CD14-positive monocyte (primary cell): ENCODE results near the gene FAAP100. TPM values are rescaled to one million over a fixed set of nuclear protein-coding genes. Genes with fewer than 3 reads are reported as not detected.

ENCODE experiments used
- DNase-seq, 3 donors: peaks; one replicate each; pipeline ENCODE4 v3.0.0-alpha.2; 2011 to 2022
- H2AFZ ChIP-seq: 2 replicates; pipeline ENCODE4 v1.6.0; 2012; ENCODE audit warnings: mild to moderate bottlenecking, low read depth, low read length, inconsistent platforms; ENCODE audit not compliant: insufficient read depth, poor library complexity, severe bottlenecking
- H3K27ac ChIP-seq, 2 donors: 1 replicate in 1 of 2; 2 replicates in 1 of 2; pipeline ENCODE4 v1.5.1; 2012 to 2013; ENCODE audit warnings: low read length in 2 of 2, control low read depth in 1 of 2, inconsistent platforms in 1 of 2, low read depth in 1 of 2, mild to moderate bottlenecking in 1 of 2
- H3K27me3 ChIP-seq, 2 donors: one replicate each; pipeline versions ENCODE4 v1.6.0 to v1.6.1; 2011 to 2013; ENCODE audit warnings: low read length in 2 of 2; ENCODE audit not compliant: control insufficient read depth in 2 of 2, insufficient read depth in 2 of 2
- H3K36me3 ChIP-seq, 2 donors: replicated peaks in 1 of 2; 1 replicate in 1 of 2; 2 replicates in 1 of 2; pipeline versions ENCODE4 v1.5.1 to v1.6.1; 2012 to 2013; ENCODE audit warnings: low read length in 2 of 2, control low read depth in 1 of 2, inconsistent platforms in 1 of 2, mild to moderate bottlenecking in 1 of 2; ENCODE audit not compliant: insufficient read depth in 2 of 2, control insufficient read depth in 1 of 2
- H3K4me1 ChIP-seq, 2 donors: 1 replicate in 1 of 2; 2 replicates in 1 of 2; pipeline versions ENCODE4 v1.5.1 to v1.6.1; 2012 to 2013; ENCODE audit warnings: low read length in 2 of 2, control low read depth in 1 of 2, inconsistent platforms in 1 of 2, mild to moderate bottlenecking in 1 of 2, moderate library complexity in 1 of 2; ENCODE audit not compliant: insufficient read depth in 2 of 2, control insufficient read depth in 1 of 2
- H3K4me2 ChIP-seq: replicated peaks from 2 replicates; pipeline ENCODE3; 2012; ENCODE audit warnings: low read length, moderate library complexity, mild to moderate bottlenecking; ENCODE audit not compliant: poor library complexity, severe bottlenecking; ENCODE audit errors: extremely low read depth
- H3K4me3 ChIP-seq, 3 experiments: fragments of 200-600 bp in 1 of 3; sonication (generic) in 1 of 3; replicated peaks in 1 of 3; 1 replicate in 2 of 3; 2 replicates in 1 of 3; pipeline ENCODE4 v1.5.1; 2011 to 2013; ENCODE audit warnings: low read length in 3 of 3, mild to moderate bottlenecking in 3 of 3, control low read depth in 2 of 3, low read depth in 2 of 3, inconsistent platforms in 1 of 3, moderate library complexity in 1 of 3
- H3K79me2 ChIP-seq: 2 replicates; pipeline ENCODE4 v1.6.0; 2012; ENCODE audit warnings: mild to moderate bottlenecking, control low read depth, inconsistent platforms, low read length, moderate library complexity; ENCODE audit not compliant: insufficient read depth
- H3K9ac ChIP-seq: 2 replicates; pipeline ENCODE4 v1.6.0; 2017; ENCODE audit warnings: low read length, mild to moderate bottlenecking; ENCODE audit not compliant: insufficient read depth, poor library complexity, severe bottlenecking
- H3K9me3 ChIP-seq, 2 donors: replicated peaks in 1 of 2; 1 replicate in 1 of 2; 2 replicates in 1 of 2; pipeline versions ENCODE4 v1.5.1 to v1.6.1; 2012 to 2013; ENCODE audit warnings: low read length in 2 of 2, control low read depth in 1 of 2; ENCODE audit not compliant: control insufficient read depth in 1 of 2, insufficient read depth in 1 of 2
- H4K20me1 ChIP-seq: 2 replicates; pipeline ENCODE4 v1.6.0; 2012; ENCODE audit warnings: mild to moderate bottlenecking, low read length, control low read depth, moderate library complexity; ENCODE audit not compliant: insufficient read depth
- H3K27ac Mint-ChIP-seq, 7 donors: one replicate each; pipeline ENCODE4 v1.8.0; 2020; ENCODE audit warnings: mild to moderate bottlenecking in 7 of 7, mixed read lengths in 7 of 7, moderate library complexity in 6 of 7, inconsistent platforms in 2 of 7
- H3K27me3 Mint-ChIP-seq, 3 donors: one replicate each; pipeline ENCODE4 v1.8.0; 2021 to 2022; ENCODE audit warnings: low read depth in 3 of 3, mild to moderate bottlenecking in 3 of 3, mixed read lengths in 3 of 3, moderate library complexity in 3 of 3, inconsistent platforms in 1 of 3
- H3K36me3 Mint-ChIP-seq, 2 donors: one replicate each; pipeline ENCODE4 v1.8.0; 2020; ENCODE audit warnings: mixed read lengths in 2 of 2, inconsistent platforms in 1 of 2, mild to moderate bottlenecking in 1 of 2
- H3K4me1 Mint-ChIP-seq: one replicate; pipeline ENCODE4 v1.8.0; 2020; ENCODE audit warnings: mild to moderate bottlenecking, mixed read lengths
- H3K4me3 Mint-ChIP-seq, 2 donors: one replicate each; pipeline ENCODE4 v1.8.0; 2020; ENCODE audit warnings: mild to moderate bottlenecking in 2 of 2, mixed read lengths in 2 of 2, moderate library complexity in 1 of 2
- H3K9me3 Mint-ChIP-seq, 7 donors: one replicate each; pipeline ENCODE4 v1.8.0; 2020 to 2022; ENCODE audit warnings: mixed read lengths in 7 of 7, mild to moderate bottlenecking in 6 of 7, moderate library complexity in 6 of 7, inconsistent platforms in 2 of 7
- WGBS: methylation state at CpG from one replicate; pipeline ENCODE4 v1.1.5; 2013; ENCODE audit warnings: missing lambda C conversion rate; ENCODE audit not compliant: insufficient coverage; 5-methylcytosine and 5-hydroxymethylcytosine counted together
- intact Hi-C, 2 donors: fragments of 100-400 bp; cut with micrococcal nuclease; formaldehyde crosslinking; loops; one replicate each; pipeline versions ENCODE4 v1.15.0 to v1.15.1; 2023
- polyA plus RNA-seq, 3 donors: library from polyadenylated mRNA; depleted of rRNA in 1 of 3; unstranded in 2 of 3; stranded (reverse) in 1 of 3; fragments of 300-500 nt in 2 of 3; fragments of >200 nt in 1 of 3; fragmentation: Illumina TruSeq in 2 of 3; gene quantifications; 1 replicate in 2 of 3; 2 replicates in 1 of 3; pipeline ENCODE4 v1.2.3, GENCODE V29; 2012 to 2021
- TF ChIP-seq, protein P1 (sequence below): fragments of 200-600 bp; IDR thresholded peaks from one replicate; pipeline ENCODE4 v1.8.0; 2022; ENCODE audit warnings: antibody characterized with exemption, mild to moderate bottlenecking

FAAP100 gene
- polyA plus RNA-seq, 3 donors = 10.3 to 37.6 (median 13.9) TPM

DNA sequence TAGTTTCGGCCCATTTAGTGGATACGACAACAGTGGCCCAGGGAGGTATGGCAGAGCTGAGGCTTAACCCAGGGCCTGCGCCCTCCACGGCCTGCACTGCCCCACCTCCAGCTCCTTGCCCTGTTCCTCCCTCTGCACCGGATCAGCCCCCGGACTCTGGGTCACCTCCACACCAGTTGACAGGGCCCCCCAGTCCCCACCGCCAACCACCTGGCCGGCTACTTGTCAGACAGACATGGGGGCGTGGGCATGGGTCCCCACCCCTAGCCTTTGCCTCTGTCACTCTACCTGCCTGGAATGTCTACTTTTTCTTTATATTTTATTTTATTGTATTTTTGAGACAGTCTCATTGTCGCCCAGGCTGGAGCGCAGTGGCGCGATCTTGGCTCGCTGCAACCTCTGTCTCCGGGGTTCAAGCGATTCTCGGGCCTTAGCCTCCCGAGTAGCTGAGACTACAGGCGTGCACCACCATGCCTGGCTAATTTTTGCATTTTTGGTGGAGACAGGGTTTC, 36.6 kb downstream of the FAAP100 start:
- Histone ChIP-seq H3K4me3 (peak overlapping the region; percentile 51 to 94 (median 60)), H3K27me3 (peaks cover 0 to 11% of the 10 kb centered on the region in 2 donors), H3K79me2 (peaks cover 70% of the 10 kb centered on the region), H2AFZ (peak overlapping the region; percentile 77), H3K4me2 (peak overlapping the region; percentile 91), H3K36me3 (peaks cover 10 to 13% of the 10 kb centered on the region in 2 donors), H3K9ac (peak overlapping the region; percentile 82), H3K27ac (peak overlapping the region; percentile 84 to 85), H3K4me1 (peaks cover 67 to 86% of the 10 kb centered on the region in 2 donors), H4K20me1 (peaks cover 30% of the 10 kb centered on the region), H3K9me3 (no peaks in the 10 kb centered on the region)
- peak overlapping the region; percentile 83 to 92 (median 88) for H3K27ac Mint-ChIP-seq
- DNase-seq = no peak
- H3K27me3 Mint-ChIP-seq = peaks cover 2 to 13% (median 11%) of the 10 kb centered on the region in 3 donors
- H3K4me1 Mint-ChIP-seq = peaks cover 52% of the 10 kb centered on the region
- peaks cover 0 to 3% (median 0%) of the 10 kb centered on the region in 7 donors for H3K9me3 Mint-ChIP-seq
- peaks cover 17 to 20% of the 10 kb centered on the region in 2 donors for H3K36me3 Mint-ChIP-seq
- TF ChIP-seq, protein P1, sequence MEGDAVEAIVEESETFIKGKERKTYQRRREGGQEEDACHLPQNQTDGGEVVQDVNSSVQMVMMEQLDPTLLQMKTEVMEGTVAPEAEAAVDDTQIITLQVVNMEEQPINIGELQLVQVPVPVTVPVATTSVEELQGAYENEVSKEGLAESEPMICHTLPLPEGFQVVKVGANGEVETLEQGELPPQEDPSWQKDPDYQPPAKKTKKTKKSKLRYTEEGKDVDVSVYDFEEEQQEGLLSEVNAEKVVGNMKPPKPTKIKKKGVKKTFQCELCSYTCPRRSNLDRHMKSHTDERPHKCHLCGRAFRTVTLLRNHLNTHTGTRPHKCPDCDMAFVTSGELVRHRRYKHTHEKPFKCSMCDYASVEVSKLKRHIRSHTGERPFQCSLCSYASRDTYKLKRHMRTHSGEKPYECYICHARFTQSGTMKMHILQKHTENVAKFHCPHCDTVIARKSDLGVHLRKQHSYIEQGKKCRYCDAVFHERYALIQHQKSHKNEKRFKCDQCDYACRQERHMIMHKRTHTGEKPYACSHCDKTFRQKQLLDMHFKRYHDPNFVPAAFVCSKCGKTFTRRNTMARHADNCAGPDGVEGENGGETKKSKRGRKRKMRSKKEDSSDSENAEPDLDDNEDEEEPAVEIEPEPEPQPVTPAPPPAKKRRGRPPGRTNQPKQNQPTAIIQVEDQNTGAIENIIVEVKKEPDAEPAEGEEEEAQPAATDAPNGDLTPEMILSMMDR = no peak
- WGBS = 57% methylated on average over 11 of the region's 19 CpGs
- intact Hi-C loops = loop anchor here in 1 of 2 donors (2.0 kb wide), 1 partner anchor 45 kb away; no protein-coding TSS in a partner anchor
- peak overlapping the region; percentile 83 to 91 for H3K4me3 Mint-ChIP-seq

- WGBS = under 1% methylated on average over 78 of the region's 82 CpGs
- peak; percentile 50 to 69 (median 60) for DNase-seq
- Histone ChIP-seq H3K36me3 (peaks cover 16 to 19% of the 10 kb centered on the region in 2 donors), H3K27ac (peak overlapping the region; percentile 84 to 85), H4K20me1 (peaks cover 36% of the 10 kb centered on the region), H3K4me2 (peak overlapping the region; percentile 91), H3K4me3 (peak overlapping the region; percentile 51 to 94 (median 60)), H3K79me2 (peaks cover 77% of the 10 kb centered on the region), H3K9ac (peak overlapping the region; percentile 82), H3K4me1 (peaks cover 73 to 88% of the 10 kb centered on the region in 2 donors), H3K27me3 (peaks cover 0 to 4% of the 10 kb centered on the region in 2 donors), H2AFZ (peak overlapping the region; percentile 77), H3K9me3 (no peaks in the 10 kb centered on the region)
- peak overlapping the region; percentile 83 to 91 for H3K4me3 Mint-ChIP-seq
- H3K27ac Mint-ChIP-seq = peak overlapping the region; percentile 83 to 92 (median 88)
- TF ChIP-seq, protein P1 = no peak
- H3K36me3 Mint-ChIP-seq = peaks cover 24 to 27% of the 10 kb centered on the region in 2 donors
- peaks cover 59% of the 10 kb centered on the region for H3K4me1 Mint-ChIP-seq
- H3K27me3 Mint-ChIP-seq = peaks cover 0 to 7% (median 4%) of the 10 kb centered on the region in 3 donors
- intact Hi-C loops = loop anchor here (2.0 to 5.0 kb wide), 3 partner anchors 37 to 118 kb away; partner anchors contain the start of genes BAHCC1 (in 1 of the 2) and FAAP100 (in 1 of the 2)
- H3K9me3 Mint-ChIP-seq = peaks cover 0 to 3% (median 0%) of the 10 kb centered on the region in 7 donors
Observed at GRCh38 chr17:81514739-81515529, 37.2 kb downstream of the FAAP100 start.
